ENCODE results near the gene TMED7.

- no peak for TF ChIP-seq CTCF (IDR thresholded peaks at IDR 0.05 in 4 of 5, conservative IDR thresholded peaks at IDR 0.05 in 1 of 5)
- TF ChIP-seq POLR2A (IDR thresholded peaks at IDR 0.05), result no peak
These were observed 60.6 kb downstream of the TMED7 start for GRCh38 chr5:115565233-115565632.

All from gastrocnemius medialis (tissue), 4 donors.